HG03095 (cell line): Measurements from ENCODE around the gene ALDH8A1.

ENCODE experiments used
- ATAC-seq: cut with Tn5 transposase; IDR thresholded peaks from one replicate; pipeline ENCODE4 v1.9.1; 2021; ENCODE audit warnings: moderate library complexity; ENCODE audit not compliant: unreplicated experiment

Gene ALDH8A1

DNA sequence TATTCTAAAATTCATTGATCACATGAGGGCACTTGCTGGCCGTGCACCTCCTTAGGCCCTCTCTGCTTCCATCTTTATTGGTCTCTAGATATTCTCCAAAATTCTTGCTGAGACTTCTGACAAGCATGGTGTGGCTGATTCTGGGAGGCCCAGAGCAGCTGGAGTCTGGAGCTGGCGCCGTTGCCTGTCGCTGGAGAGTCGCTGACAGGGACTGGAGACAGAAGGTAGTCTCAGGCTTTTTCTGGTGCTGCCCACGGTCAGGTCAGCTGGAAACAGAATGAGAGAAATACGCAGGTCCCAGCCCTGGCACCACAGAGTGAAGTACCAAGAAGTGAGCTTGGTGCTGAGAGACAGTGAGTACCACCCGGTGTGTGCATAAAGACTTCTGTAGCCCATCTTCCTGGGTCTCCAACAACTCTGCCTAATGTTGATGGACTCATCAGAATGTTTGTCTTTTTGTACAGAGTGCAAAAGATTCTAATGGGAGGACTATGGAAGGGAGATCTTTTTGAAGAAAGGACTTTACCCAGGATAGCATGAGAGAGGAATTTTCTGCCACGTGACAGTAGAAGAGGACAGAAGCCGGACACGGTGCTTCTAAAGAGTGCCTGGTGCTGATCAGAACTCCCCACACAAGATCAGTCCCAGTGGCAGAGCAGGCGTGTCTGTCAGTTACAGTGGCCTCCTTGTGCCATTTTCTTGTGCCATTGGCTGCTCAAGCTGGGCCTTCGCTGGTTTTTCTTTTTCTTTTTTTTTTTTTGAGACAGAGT, 1.8 kb upstream of the ALDH8A1 start:
- ATAC-seq, result no peak

GRCh38 chr6:134950482-134950881, 581 bp upstream of the ALDH8A1 start:
- no peak for ATAC-seq

- ATAC-seq, result no peak
Observed at GRCh38 chr6:134948691-134949090, 1.2 kb downstream of the ALDH8A1 start.

DNA sequence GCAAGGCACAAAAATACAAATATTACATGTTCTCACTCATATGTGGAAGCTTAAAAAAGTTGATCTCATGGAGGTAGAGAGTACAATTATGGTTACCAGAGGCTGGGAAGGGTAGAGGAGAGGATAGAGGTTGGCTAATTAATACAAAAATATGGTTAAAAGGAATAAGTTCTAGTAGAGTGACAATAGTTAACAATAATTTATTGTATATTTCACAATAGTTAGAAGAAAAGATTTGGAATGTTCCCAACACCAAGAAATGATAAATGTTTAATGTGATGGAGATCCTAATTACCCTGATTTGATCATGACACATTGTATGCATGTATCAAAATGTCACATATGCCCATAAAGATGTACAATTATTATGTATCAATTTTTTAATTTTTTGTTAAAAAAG, 1.8 kb downstream of the ALDH8A1 start:
- no peak for ATAC-seq

DNA sequence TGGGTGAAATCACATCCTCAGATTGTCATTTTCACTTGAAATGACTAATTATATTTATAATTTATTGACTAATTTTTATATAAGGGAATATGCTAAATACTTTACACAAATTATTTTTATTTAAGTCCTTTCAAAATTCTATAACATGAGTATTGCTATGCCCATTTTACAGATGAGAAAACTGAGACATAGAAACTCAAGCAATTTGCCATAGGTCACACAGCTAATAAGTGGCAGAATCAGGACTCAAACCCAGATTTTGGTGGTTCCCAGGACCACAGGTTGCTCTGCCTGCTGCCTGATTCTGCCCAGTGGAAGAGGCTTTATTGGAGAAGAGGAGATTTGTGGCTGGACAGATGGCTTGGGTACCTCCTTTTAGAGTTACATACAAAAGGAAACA, 4.9 kb downstream of the ALDH8A1 start:
- no peak for ATAC-seq

DNA sequence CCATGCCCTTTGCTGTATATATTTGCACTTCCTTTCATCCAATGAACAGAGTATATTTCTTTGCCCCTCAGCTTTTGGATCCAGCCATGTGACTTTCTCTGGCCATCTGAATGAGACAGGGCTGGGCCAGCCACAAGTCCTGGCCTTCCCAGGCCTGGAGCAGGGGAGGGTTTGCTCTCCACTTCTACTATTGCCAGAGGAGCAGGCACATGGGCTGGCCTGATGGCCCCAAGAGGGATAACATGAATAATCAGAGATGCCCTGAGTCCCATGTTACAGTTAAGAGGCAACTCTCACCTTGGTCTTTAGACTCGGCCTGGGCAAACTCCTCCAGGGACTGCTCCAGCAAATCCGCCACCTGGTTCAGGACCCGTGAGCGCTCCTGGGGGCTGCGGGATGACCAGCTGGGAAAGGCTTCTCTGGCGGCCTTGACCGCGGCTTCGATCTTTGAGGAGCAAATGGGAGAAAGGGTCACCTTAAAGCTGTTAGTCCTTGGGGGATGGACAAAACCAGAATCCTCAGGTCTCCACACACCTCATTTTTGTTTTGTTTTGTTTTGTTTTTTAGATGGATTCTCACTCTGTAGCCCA, 6.3 kb downstream of the ALDH8A1 start:
- no peak for ATAC-seq

GRCh38 chr6:134938896-134939295, 11.0 kb downstream of the ALDH8A1 start:
- ATAC-seq, result no peak

DNA sequence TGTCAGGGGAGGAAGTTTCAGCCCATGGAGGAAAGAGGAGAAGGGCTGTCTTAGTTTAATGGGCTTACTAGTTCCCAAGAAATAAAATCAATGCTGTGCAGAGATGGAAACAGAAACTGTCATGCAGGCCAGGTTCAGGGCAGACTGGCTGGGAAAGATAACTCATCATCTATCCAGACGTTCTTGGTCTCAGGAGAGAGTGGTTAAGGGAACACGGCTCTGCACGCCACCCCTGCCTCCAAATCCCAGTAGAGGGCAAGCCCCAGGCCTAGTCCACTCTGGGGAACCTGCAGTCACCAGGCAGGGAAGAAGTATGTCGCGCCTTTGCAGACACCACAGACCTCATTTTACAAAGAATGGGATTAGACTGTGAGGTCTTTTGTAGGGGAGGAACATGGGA, 12.5 kb downstream of the ALDH8A1 start:
- no peak for ATAC-seq

- ATAC-seq, result no peak
Observed at GRCh38 chr6:134936931-134937330, 13.0 kb downstream of the ALDH8A1 start.

GRCh38 chr6:134936476-134936875, 13.4 kb downstream of the ALDH8A1 start:
- ATAC-seq, result no peak

GRCh38 chr6:134934793-134935485, 15.0 kb downstream of the ALDH8A1 start:
- ATAC-seq, result no peak

DNA sequence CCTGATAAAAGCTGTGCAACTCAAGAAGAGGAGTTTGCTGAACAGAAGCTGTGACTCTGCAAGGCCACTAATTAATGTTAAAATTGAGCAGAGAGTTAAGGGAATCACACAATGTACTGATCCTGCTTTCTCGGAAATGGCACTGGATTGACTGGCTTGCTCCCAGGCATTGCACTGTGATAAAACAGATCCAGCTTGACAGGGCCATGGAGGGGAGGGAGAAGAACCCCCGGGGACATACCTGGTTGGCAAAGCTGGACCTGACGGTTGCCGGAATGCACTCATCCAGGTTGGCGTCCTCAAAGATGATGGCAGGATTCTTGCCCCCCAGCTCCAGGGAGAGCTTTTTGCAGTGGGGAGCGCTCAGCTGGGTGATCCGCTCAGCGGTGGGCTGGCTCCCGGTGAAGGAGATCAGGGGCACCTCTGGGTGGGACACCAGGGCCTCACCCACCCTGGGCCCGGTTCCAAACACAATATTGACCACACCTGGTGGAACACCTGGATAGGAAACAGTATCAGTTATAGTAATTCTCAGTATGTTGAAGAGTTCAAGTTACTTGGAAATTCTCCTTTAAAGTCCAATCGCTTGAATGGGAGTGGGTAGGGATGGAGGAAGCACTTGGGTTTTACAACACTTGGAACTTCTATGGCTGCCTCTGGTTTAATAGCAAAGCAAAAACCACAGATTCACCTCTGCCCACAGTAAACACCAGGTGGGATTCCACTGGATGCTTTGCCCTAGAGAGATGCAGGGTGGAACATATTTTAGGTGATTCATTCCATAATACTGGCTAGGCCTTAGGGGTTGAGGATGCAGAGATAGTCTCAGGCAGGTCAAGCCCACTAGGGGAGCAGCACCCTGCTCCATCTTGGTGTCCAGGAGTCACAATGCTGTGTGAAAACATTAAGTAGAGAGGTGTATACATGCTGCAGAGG, 17.1 kb downstream of the ALDH8A1 start:
- no peak for ATAC-seq

DNA sequence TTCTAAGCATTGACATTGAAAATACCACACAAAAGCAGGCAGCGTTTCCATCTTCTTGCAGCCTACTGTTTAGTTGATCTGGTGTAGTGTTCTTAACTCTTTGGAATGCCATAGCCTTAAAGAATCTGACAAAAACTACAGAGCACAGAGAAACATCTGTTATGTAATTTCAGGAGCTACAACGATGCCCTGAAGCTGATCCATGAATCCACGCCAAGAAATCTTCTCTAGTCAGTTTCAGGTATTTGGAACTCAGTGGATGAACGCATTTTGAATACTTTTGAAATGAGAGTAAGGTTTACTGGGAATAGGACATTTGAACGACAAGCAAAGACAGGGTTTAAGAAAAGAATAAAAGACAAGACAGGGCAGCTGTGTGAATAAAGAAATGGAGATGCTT, 17.8 kb downstream of the ALDH8A1 start:
- no peak for ATAC-seq

- ATAC-seq, result no peak
Observed at GRCh38 chr6:134930463-134930862, 19.4 kb downstream of the ALDH8A1 start.

DNA sequence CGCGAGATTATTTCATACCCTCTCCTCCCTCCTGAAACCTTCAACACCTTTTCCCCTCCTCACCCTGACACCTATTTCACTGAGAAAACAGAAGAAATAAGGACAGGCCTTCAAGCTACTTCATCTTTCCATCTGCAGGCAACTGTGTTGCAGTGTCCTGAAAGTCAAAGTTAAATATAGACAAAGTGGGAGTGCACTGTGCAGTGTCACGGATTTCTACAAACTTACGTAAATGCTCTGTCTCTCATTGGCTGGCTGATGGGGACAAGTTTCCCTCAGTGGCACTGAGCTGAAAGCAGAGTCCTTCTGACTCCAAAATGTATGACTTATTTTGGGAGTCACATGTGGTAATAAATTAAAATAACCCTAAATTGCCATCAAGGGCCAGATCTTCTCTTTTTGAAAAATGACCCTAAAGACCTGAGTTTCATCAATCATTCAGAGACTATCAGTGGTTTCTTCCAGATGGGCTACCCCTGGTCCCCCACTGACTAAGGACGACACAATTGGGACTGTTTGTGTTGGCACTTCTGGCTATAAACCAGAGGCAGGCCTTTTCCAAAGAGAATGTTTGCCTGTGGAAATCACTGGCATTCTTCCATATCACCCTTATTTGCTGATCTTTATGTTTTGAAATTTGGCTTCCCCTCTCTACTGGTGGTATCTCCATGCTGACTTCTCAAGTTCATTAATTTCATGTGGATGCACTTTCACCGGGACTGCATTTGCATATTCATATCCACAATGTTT, 21.6 kb downstream of the ALDH8A1 start:
- no peak for ATAC-seq

DNA sequence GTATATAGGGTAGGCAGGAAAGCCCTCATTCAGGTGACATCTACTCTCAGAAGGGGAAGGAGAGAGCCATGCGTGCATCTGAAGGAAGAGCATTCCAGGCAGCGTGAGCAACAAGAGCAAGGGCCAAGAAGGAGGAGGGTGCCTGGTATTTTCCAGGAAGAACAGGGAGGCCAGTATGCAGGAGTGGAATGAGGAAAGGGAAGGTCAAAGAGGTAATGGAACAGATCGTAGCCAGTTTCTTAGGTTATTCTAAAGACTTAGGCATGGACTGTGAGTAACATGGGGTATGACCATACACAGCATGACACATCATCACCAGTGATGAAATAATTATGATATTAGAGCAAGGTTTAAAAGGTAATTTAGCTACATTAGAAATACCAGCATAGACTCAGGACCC, 24.1 kb downstream of the ALDH8A1 start:
- ATAC-seq, result no peak

GRCh38 chr6:134921721-134922261, 28.1 kb downstream of the ALDH8A1 start:
- ATAC-seq, result no peak

DNA sequence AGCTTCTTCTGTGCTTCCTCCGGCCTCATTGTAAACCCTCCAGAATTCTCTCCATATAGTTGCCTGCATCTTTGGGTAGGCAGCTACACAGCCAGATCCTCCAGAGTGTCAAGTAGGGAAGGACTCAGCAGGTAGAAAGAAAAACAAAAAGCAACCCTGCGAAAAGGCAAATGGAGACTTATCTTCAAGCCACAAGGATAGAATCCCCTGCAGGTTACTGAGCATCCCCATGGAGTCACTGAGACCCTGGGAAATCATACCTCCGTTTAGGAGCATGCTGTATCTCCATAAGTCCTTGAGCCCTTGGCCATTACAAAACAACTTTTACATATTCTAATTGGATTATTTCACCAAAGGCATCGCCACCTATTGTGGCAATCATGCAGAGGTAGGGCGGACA, 28.6 kb downstream of the ALDH8A1 start:
- ATAC-seq, result no peak

DNA sequence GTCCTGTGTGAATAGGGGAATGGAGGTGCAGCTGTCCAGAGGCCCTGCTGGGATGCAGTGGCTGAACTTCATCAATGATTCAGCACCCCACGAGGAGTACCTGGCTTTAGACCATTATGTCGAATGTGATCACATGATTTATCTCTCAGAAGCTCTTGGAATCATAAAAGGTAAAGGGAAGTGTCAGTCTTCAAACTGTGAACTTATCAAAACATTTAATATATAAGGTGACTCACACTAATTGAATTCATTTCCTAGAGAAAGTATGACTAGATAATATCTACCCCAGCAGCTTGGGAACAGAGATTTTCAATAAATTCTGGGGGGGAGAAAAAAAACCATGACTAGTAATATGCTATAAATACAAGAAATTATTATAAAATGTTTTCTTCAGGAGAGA, 29.5 kb downstream of the ALDH8A1 start:
- no peak for ATAC-seq

- no peak for ATAC-seq
Observed at GRCh38 chr6:134918418-134918961, 31.4 kb downstream of the ALDH8A1 start.
